Retinal pigment epithelial cell (primary cell): ENCODE results near the gene ATP6V1E1.

Experiments used
- DNase-seq: peaks from one replicate; pipeline ENCODE4 v3.0.0-alpha.2; 2010; ENCODE audit warnings: low read depth
- H3K4me3 ChIP-seq: 2 replicates; pipeline ENCODE4 v1.5.1; 2011; ENCODE audit warnings: mild to moderate bottlenecking, low read length, control low read depth, moderate library complexity
- TF ChIP-seq, protein P1 (sequence below): conservative IDR thresholded peaks from 2 replicates; pipeline ENCODE4 v1.5.1; 2011; ENCODE audit warnings: low read depth, low read length, control low read depth, inconsistent platforms

Gene ATP6V1E1

DNA sequence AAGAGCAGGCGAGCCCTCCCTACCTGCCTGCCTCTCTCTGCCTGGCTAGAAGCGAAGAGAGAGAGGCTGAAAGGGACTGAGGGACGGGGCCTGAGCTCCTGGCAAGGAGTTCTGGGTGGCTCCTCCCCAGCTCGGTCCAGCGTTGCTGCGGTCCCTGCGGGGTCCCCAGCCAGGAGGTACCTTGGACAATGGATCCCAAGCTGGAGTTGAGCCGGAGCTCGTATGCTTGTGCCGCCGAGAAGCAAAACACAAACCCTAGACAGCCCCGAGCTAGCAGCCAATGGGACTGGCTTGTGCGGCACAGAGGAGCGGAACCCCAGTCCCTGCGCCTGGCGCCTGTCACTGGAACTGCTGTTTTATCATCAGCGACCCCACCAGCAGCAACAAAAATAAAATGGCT, 46.9 kb downstream of the ATP6V1E1 start:
- H3K4me3 ChIP-seq, result no peak overlapping the region
- TF ChIP-seq, protein P1, sequence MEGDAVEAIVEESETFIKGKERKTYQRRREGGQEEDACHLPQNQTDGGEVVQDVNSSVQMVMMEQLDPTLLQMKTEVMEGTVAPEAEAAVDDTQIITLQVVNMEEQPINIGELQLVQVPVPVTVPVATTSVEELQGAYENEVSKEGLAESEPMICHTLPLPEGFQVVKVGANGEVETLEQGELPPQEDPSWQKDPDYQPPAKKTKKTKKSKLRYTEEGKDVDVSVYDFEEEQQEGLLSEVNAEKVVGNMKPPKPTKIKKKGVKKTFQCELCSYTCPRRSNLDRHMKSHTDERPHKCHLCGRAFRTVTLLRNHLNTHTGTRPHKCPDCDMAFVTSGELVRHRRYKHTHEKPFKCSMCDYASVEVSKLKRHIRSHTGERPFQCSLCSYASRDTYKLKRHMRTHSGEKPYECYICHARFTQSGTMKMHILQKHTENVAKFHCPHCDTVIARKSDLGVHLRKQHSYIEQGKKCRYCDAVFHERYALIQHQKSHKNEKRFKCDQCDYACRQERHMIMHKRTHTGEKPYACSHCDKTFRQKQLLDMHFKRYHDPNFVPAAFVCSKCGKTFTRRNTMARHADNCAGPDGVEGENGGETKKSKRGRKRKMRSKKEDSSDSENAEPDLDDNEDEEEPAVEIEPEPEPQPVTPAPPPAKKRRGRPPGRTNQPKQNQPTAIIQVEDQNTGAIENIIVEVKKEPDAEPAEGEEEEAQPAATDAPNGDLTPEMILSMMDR, result no peak
- no peak for DNase-seq

DNA sequence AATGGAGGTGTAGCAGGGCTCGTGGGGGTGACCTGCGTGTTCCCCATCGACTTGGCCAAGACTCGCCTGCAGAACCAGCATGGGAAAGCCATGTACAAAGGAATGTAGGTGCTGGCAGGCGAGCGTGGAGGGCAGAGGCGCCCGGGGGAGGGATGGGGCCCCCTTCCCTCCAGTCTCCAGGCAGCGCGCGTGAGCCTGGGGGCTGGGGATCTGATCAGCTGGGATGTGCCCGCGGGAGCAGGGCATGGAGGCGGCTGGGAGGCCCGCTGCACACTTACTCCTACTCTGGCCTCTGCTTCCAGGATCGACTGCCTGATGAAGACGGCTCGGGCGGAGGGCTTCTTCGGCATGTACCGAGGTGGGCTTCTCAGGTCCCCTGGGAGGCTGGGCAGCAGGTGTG, 47.5 kb downstream of the ATP6V1E1 start:
- TF ChIP-seq, protein P1, result no peak
- DNase-seq, result no peak
- H3K4me3 ChIP-seq, result no peak overlapping the region

DNA sequence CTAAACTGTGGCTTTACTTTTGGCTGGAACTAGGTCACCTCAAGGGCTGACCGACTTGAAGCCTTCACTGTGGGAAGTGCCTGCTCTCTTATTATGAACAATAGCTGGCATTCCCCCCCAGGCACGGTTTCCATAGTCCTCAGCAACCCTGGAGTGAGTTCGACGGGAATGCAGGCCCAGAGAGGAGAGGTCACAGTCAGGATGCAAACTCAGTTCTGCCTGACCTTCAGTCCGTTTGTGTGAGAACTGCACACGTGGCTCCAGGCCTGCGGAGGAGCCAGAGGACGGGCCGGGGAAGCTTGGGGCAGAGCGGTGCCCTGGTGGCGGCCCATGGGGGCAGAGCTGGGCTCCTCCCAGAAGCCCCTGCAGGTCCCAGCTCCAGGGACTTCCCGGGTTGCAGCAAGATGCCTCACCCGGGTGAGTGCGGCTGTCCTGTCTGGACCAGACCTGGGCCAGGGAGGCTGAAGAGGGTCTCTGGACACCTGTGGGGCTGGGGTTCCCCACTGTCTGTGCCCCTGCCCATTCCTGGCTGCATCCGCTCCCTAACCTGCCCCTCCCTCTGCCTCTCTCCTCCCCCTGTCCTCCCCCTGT, 48.0 kb downstream of the ATP6V1E1 start:
- TF ChIP-seq, protein P1, result no peak
- no peak overlapping the region for H3K4me3 ChIP-seq
- DNase-seq, result no peak

DNA sequence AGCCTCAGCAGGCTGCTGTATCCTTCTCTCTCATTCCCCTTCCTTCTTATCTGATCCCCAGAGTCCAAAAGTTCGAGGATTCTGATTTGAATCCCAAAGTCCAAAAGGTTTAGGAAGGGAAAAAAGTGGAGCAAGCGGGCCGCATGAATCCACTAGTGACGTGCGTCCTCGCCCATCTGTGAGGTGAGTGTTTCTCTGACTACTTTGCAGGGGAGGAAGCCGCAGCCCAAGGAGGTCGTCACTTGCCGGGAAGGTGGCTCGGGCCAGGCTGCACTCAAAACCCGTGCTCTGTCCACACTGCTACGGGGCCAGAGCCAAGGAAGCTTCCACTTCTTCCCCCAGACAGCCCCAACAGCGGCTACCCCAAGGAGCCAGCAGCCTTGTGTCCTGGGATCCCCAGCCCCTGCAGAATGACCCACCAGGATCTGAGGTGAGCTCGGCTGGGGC, 49.0 kb downstream of the ATP6V1E1 start:
- H3K4me3 ChIP-seq, result no peak overlapping the region
- DNase-seq, result no peak
- TF ChIP-seq, protein P1, result no peak

DNA sequence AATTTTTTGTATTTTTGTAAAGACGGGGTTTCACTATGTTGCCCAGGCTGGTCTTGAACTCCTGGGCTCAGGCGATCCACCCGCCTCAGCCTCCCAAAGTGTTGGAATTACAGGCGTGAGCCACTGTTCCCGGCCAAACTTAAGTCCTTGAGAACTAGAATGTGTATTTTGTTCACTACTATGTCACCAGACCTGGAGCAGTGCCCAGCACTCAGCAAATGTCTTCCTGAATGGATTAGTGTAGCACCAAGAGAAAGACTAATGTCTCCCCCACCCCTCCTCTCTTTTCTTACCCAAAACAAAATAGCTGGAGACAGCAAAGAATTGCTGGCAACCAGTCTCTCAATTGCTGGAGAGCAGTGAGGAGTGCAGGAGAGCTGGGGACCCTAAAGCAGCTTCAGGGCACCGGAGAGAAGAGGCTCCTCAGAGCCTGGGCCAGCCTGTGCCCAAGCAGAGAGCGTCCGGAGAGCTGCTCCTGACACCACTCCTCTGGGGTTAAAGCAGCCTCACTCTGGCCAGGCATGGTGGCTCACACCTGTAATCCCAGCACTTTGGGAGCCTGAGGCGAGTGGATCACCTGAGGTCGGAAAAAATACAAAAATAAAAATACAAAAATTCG, 50.3 kb downstream of the ATP6V1E1 start:
- DNase-seq, result peak; percentile 87
- no peak overlapping the region for H3K4me3 ChIP-seq
- TF ChIP-seq, protein P1, result no peak

DNA sequence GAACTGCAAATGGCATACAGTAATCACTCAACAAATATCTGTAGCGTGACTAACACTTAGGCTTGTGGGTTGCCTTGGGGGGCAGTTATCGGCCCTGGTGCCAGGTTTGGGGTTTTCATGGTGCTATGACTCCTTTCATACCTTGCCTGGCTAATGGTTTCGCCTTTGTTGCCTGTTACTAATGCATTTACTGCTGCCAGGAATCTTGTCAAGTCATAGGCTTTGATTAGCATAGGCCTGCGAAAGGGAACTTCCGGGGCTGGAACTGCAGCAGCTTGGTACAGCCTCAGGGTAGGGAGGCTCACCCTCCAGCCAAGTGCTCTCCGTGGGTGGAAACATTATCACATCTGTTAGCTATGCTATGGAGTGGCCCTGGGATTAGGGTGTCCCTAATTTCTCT, 52.1 kb downstream of the ATP6V1E1 start:
- H3K4me3 ChIP-seq, result no peak overlapping the region
- TF ChIP-seq, protein P1, result no peak

DNA sequence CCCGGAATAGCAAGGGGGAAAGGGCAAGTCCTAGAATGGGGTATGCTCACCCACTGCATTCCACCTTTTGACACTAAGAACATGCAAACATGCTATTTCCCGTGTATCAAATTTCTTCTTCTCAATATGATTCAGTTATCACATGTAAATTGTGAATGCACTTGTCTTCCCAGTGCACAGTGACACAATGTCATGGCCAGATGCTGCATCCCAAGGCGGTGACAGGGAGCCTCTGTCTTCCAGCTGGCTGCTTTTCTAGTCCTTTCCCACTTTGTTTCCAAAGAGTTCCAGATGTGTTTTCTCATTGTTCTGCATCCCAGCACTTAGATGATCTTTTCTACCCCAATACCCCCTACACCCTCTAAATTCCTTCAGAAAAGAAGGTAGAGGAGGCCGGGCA, 52.9 kb downstream of the ATP6V1E1 start:
- TF ChIP-seq, protein P1, result no peak
- H3K4me3 ChIP-seq, result no peak overlapping the region
- no peak for DNase-seq

More for the DNA sequence above, 52.1 kb downstream of the ATP6V1E1 start:
- DNase-seq, result no peak
